ENCODE measurements around the gene PEA15. TPM values are rescaled to one million over a fixed set of nuclear protein-coding genes. Genes with fewer than 3 reads are reported as not detected.
A peak's percentile ranks its signal among the peaks of the same experiment; 100 is the strongest.

Gene PEA15
- total and polyA plus RNA-seq, 7 donors, result 51.2 to 232 (median 95.9) TPM

GRCh38 chr1:160247053-160247452 lies 41.9 kb downstream of the PEA15 start:
- H3K4me3 ChIP-seq, result no peak overlapping the region
- intact Hi-C loops (cut with DNase I), result loop anchor here in 1 of 2 donors (5.0 kb wide), 1 partner anchor 145 kb away; no protein-coding TSS in a partner anchor
- no peaks in the 10 kb centered on the region for H3K9me3 ChIP-seq
- 61 to 80% (median 61%) methylated on average over 1 of the region's 1 CpG for WGBS, 3 donors
- TF ChIP-seq CTCF (IDR thresholded peaks at IDR 0.05), result no peak
- peak in 1 of 4 donors; percentile 38 for ATAC-seq
- H3K36me3 ChIP-seq (ENCODE audit: insufficient read depth in 1 of 2, low read depth in 1 of 2), result peaks cover 0 to 27% of the 10 kb centered on the region in 2 donors
- no peaks in the 10 kb centered on the region for H3K27me3 ChIP-seq (ENCODE audit: insufficient read depth in 3 of 3, low read length in 2 of 3)
- peak overlapping the region; percentile 52 for H3K27ac ChIP-seq
- no peak for DNase-seq
- peaks cover 77% of the 10 kb centered on the region for H3K4me1 ChIP-seq

- DNase-seq (no peak), ATAC-seq (peak; percentile 41 to 62 (median 51))
Measured at GRCh38 chr1:160251011-160251410, 45.8 kb downstream of the PEA15 start.

GRCh38 chr1:160251687-160252526 lies 46.7 kb downstream of the PEA15 start:
- intact Hi-C loops (cut with DNase I), result loop anchor here in 1 of 2 donors (2.0 kb wide), 3 partner anchors 39 to 151 kb away; no protein-coding TSS in a partner anchor
- H3K4me3 ChIP-seq, result no peak overlapping the region
- DNase-seq (peak; percentile 56 to 74), ATAC-seq (peak; percentile 93 to 94 (median 94))
- peak overlapping the region; percentile 58 for H3K27ac ChIP-seq
- peaks cover 0 to 36% of the 10 kb centered on the region in 2 donors for H3K36me3 ChIP-seq (ENCODE audit: insufficient read depth in 1 of 2, low read depth in 1 of 2)
- no peaks in the 10 kb centered on the region for H3K27me3 ChIP-seq (ENCODE audit: insufficient read depth in 3 of 3, low read length in 2 of 3)
- TF ChIP-seq CTCF (IDR thresholded peaks at IDR 0.05), result peak; percentile 80
- H3K9me3 ChIP-seq, result no peaks in the 10 kb centered on the region
- peaks cover 45% of the 10 kb centered on the region for H3K4me1 ChIP-seq
- whole genome bisulfite sequencing, 3 donors, result 40 to 53% (median 43%) methylated on average over 5 of the region's 5 CpGs

More at GRCh38 chr1:160251011-160251410, 45.8 kb downstream of the PEA15 start:
- TF ChIP-seq CTCF (IDR thresholded peaks at IDR 0.05), result no peak
- H3K27ac ChIP-seq, result peak overlapping the region; percentile 58
- H3K4me1 ChIP-seq, result peaks cover 45% of the 10 kb centered on the region
- peaks cover 0 to 36% of the 10 kb centered on the region in 2 donors for H3K36me3 ChIP-seq (ENCODE audit: insufficient read depth in 1 of 2, low read depth in 1 of 2)
- intact Hi-C loops (cut with DNase I), result loop anchor here in 1 of 2 donors (2.0 kb wide), 1 partner anchor 38 kb away; no protein-coding TSS in a partner anchor
- H3K4me3 ChIP-seq, result no peak overlapping the region
- no peaks in the 10 kb centered on the region for H3K9me3 ChIP-seq
- H3K27me3 ChIP-seq (ENCODE audit: insufficient read depth in 3 of 3, low read length in 2 of 3), result no peaks in the 10 kb centered on the region

- peaks cover 0 to 27% of the 10 kb centered on the region in 2 donors for H3K36me3 ChIP-seq (ENCODE audit: insufficient read depth in 1 of 2, low read depth in 1 of 2)
- H3K27ac ChIP-seq, result no peak overlapping the region
- TF ChIP-seq CTCF (IDR thresholded peaks at IDR 0.05), result no peak
- ATAC-seq, result no peak
- no peaks in the 10 kb centered on the region for H3K27me3 ChIP-seq (ENCODE audit: insufficient read depth in 3 of 3, low read length in 2 of 3)
- WGBS, 3 donors, result 49 to 62% (median 56%) methylated on average over 4 of the region's 4 CpGs
- no peak for DNase-seq
- peaks cover 61% of the 10 kb centered on the region for H3K4me1 ChIP-seq
- H3K9me3 ChIP-seq, result no peaks in the 10 kb centered on the region
- no peak overlapping the region for H3K4me3 ChIP-seq
- intact Hi-C loops (cut with DNase I), result no loop called here
Measured at GRCh38 chr1:160255781-160256300, 50.7 kb downstream of the PEA15 start.
